Activated effector memory CD4-positive, alpha-beta T cell treated with anti-CD3 and anti-CD28 coated beads, Interleukin-2, amount 50 U/mL, for 16 hours (primary cell): ENCODE measurements around the gene MBOAT2.

ENCODE experiments used
- DNase-seq: peaks from one replicate; pipeline ENCODE4 v3.0.0-alpha.2; 2020

The MBOAT2 gene

GRCh38 chr2:9017411-9017810 lies 13.9 kb upstream of the MBOAT2 start:
- no peak for DNase-seq

- DNase-seq, result no peak
Measured at GRCh38 chr2:9015998-9016397, 12.5 kb upstream of the MBOAT2 start.

- DNase-seq, result no peak
Measured at GRCh38 chr2:9013403-9013802, 9.9 kb upstream of the MBOAT2 start.

- DNase-seq, result no peak
Measured at GRCh38 chr2:9010866-9011265, 7.4 kb upstream of the MBOAT2 start.

- no peak for DNase-seq
Measured at GRCh38 chr2:9008951-9009664, 5.6 kb upstream of the MBOAT2 start.

- no peak for DNase-seq
Measured at GRCh38 chr2:9006368-9006767, 2.9 kb upstream of the MBOAT2 start.

DNA sequence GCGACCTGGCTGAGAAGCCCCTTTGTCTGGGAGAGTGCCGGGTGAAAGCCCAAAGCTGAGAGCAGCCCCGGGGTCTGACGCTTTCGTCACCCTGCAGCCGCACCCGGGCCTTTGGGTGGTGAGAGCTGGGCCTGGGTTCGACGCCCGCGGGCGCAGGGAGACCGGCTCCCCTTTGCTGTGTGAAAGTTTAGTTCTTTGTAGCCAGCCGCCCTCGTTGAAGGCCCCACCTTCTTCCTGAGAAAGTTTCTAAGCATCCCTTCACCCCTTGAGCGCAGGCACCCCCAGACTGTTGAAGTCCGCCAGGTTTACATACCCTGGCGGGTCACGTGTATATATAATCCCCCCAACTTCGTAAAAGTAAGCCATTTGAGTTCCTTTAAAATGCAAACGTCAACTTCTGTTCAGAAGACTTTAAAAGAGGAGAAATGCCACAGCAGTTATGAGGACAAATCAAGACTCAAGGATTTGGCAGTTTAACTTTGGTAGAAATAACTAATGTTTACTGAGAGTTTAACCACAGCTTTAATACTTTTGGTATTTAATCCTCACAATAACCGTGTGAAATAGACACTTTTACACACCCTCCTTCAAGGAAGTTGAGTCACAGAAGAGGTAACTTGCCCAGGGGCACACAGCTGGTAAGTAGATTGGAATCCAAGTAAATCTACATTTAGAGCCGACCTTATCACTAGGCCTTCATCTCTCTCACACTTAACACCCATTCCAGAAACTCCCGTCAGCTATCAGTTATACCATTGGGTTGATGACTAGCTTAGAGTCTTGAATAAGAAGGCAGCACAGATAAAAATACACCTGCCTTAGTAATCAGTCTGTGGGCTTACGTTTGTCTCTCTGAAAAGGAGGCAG lies 1.1 kb upstream of the MBOAT2 start:
- DNase-seq, result no peak

GRCh38 chr2:9003366-9003615 lies 193 bp downstream of the MBOAT2 start:
- DNase-seq, result no peak

DNA sequence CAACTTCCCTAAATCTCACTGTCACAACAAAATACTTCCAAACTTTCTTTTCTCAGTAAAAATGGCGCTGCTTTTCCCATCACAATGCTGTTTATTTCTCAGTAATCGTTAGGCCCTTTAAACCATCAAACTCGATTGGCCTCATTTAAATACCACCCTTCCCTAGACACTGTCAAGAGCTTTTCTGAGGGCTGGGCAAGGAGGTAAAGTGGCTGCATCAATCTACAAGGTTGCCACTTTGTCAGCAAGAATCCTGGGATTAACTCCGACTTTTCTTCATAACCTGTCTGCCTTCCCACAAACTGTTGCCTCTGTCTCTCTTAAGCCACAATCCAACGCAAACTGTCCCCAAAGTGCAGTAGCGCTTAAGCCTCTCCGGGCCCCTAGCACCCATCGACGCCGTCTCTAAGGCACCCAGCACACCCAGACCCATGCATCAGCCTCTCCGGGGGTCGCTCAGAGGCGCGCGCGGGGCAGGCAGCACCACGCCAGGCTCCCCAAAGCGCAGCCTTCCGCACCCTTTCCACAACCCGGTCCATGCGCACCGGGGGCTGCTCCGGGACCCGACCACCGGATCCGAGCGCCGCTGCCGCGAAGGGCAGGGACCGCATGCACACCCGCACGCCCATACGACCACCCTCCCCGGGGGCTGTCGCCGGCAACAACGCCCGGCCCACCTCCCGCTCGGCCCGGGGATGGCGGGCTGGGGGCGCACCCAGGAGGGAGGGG lies 683 bp downstream of the MBOAT2 start:
- peak; percentile 63 for DNase-seq

DNA sequence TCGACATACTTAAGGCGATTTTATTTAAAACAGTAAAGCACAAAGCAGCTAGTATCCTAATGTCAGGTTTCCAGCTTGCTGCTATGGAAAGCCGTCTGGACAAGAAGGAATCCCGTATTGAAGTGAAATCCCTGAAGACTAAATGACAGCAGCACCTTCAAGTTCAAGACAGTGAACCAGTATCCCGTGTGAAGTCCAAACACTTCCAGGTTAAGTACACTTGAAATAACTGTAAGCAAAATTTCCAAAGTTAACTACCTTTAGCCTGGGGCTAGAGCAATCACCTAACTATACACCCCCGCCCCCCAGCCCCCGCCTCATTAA lies 1.2 kb downstream of the MBOAT2 start:
- no peak for DNase-seq

GRCh38 chr2:9001778-9002177 lies 1.7 kb downstream of the MBOAT2 start:
- no peak for DNase-seq

DNA sequence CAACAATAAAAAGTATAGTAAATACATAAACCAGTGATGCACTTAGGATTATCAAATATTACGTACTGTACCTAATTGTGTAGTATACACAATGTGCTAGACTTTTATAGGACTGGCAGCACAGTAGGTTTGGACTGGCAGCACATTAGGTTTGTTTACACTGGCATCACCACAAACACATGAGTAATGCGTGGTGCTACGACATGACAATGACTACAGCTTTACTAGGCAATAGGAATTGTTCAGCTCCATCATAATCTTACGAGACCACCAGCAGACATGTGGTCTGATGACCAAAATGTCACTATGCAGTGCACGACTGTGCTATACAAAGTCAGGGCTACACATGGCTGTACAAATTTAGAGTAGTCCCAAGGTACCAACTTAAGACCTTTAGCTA lies 2.3 kb downstream of the MBOAT2 start:
- no peak for DNase-seq

DNA sequence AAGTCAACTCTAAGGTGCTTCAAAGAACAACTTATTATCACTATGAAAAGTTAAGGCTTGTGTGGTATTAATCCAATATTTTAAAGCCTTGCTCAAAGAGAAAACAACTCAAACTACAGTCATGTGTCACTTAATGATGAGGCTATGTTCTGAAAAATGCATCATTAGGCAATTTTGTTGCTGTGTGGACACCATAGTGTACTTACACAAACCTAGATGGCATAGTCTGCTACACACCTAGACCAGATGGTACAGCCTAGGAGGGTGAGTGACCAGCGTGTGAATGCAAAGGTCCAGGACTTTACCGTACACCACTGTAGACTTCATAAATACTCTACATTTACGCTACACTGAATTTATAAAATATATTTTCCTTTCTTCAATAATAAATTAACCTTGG lies 3.0 kb downstream of the MBOAT2 start:
- no peak for DNase-seq

- DNase-seq, result no peak
Measured at GRCh38 chr2:8999797-9000196, 3.7 kb downstream of the MBOAT2 start.

DNA sequence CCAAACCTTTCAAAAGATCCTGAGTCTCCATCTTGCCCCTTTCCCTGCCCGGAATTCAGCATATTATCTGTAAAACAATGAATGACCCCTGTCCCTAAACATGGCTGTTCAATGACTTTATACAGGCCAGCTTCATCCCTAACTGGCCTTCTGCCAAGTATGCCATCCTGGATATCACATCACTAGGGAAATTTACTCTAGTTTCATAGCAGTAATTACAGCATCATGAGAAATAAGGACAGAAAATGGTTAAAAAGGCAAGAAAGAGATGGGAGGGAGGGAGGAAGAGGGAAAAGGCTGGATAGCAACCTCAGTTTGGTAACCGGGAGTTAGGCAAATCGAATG lies 4.4 kb downstream of the MBOAT2 start:
- no peak for DNase-seq

DNA sequence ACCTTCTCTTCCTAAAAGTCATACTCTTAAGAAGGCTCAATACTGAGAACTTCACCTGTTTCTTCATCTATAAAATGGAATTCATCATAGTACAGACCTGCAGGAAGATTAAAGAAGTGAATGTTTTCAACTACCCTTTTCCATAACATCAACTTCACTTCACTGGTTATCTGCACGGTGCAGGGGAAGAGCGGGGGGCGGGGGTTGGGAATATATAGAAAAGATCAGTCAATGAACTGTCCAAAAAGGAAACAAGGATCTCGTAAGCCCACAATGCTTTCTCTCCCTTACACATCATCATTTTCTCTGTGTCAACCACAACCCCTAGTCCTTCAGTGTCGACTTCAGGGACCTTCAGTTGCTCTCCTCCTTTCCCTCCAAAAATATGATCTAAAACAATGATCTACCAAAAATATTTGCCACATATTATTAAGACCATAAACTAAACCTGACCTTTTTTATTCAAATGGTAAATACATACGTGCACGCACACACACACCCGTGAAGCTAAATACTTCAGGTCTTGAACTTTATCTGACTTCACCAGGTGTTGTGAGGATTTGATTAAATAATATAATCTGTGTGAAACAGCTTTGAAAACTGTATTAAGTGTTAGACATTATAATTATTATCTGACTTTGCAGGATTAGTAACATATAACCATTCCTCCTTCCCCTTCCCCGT lies 4.9 kb downstream of the MBOAT2 start:
- DNase-seq, result no peak

DNA sequence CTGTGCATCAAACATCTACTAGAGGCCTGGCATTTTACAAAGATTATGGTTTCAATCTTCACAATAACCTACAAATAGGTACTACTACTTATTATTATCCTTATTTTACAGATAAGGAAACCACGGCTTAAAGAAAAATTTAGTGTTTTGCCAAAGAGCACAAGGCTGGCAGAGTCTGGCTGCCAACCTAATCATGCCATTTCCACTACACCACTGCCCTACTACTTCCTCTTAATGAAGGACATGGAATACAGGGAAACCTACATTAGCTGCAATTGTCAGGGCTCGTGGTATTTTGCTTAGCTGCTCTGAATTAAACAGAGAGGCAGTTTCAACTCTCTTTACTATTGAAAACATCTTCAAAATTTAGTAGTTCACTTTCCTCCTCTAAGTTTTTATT lies 5.9 kb downstream of the MBOAT2 start:
- DNase-seq, result no peak

DNA sequence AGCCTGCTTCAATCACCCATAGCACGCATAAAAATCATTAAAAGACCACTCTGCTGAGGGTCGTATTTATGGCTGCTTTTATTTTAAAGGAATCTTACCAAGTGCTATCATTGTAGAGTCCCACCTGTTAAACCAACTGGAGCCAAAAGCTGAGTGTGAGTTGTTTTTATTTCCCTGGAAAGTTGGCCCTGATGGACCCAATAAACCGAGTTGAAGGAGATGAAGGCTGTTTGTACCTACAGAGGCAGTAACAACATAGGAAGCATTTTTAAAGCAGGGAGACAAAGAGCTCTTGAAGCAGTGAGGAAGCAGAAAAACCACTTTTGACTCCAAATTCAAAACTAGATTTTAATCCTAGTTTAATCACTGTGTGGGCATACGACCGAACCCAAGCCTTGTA lies 6.4 kb downstream of the MBOAT2 start:
- DNase-seq, result no peak

DNA sequence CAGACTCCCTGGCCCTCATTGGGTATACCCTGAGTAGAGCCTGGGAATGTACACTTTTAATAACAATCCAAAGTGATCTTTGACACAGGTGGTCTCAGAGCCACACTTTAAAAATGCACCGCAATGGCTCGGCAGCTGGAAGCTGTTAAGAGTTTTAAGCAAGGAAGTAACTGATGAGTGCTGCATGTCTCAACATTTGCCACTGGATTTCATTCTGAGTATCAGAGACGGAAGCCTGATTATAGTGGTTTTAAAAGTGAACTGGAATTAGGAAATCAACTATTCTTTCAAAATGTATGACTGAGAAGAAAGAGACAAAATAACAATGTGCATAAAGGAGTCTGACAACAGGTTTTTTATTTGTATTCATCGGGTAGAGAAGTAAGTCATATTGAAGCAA lies 7.5 kb downstream of the MBOAT2 start:
- no peak for DNase-seq

- no peak for DNase-seq
Measured at GRCh38 chr2:8994386-8994785, 9.1 kb downstream of the MBOAT2 start.

GRCh38 chr2:8993902-8994278 lies 9.6 kb downstream of the MBOAT2 start:
- DNase-seq, result no peak

GRCh38 chr2:8993196-8993901 lies 10.1 kb downstream of the MBOAT2 start:
- no peak for DNase-seq

GRCh38 chr2:8992643-8993042 lies 10.8 kb downstream of the MBOAT2 start:
- DNase-seq, result no peak
